HG03378 (cell line): ENCODE data around the gene RASSF4.

Source experiments
- ATAC-seq: cut with Tn5 transposase; IDR thresholded peaks from one replicate; pipeline ENCODE4 v1.9.1; 2021; ENCODE audit warnings: mild to moderate bottlenecking, moderate library complexity; ENCODE audit not compliant: unreplicated experiment

The RASSF4 gene

DNA sequence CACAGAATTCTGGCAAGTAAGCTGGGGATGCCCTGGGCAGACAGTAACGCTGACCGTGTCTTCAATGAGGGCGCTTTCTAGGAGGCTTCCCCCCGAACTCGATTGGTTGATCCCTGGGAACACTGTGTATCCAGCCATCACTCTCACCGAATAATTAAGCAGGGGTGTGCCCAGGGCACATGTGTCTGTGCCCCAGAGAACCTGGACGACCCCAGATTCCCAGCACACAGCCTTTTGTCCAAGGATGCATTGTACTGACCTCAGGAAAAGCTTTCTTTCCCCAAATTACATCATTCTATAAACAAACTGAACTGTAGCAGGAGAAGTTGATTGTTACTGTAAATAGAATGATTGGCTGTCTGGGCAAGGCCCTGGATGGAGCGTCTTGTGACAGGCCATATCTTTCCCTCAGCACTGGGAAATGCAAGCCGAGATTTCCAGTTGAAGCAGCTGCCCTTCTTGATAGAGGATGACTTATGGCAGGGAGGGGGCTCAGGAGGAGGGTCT lies 25.6 kb downstream of the RASSF4 start:
- no peak for ATAC-seq

DNA sequence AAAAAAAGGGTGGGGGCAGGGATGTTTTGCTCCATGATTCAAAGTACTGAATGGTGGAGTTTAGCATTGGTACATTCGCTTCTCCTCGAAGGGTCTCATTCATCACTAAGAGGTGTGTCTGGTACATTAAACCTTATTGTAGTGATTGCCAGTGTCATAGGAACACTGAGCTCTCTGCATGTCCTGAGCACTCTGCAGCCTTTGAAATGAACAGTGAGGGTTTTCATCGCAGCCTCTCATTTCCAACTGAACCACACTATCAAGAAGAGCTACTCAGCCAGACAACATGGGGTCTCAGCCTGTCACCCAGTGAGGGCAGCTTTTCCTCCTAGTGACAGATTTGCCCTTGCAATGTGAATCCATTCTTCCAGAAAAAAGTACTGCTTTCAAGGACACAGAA lies 26.6 kb downstream of the RASSF4 start:
- ATAC-seq = no peak

DNA sequence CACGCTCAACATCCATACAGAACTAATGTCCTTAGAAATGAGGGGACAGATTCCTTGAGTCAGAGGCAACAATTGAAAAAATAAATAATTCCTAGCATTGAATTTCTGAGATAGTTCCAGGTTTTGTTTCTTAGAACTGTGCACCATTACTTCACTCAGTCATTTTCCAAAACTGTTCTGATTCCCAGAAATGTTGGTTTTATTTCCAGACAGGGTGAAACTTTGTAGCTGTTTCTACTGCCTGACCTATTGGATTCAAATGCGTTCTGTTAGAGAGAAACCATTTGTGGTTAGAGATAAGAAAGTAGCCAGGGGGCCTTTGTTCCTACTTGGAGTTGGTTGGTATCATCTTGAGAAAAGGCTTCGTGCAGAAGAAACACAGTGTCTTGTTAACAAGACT lies 27.1 kb downstream of the RASSF4 start:
- ATAC-seq = no peak

GRCh38 chr10:44988957-44989585 lies 29.5 kb downstream of the RASSF4 start:
- ATAC-seq = no peak

DNA sequence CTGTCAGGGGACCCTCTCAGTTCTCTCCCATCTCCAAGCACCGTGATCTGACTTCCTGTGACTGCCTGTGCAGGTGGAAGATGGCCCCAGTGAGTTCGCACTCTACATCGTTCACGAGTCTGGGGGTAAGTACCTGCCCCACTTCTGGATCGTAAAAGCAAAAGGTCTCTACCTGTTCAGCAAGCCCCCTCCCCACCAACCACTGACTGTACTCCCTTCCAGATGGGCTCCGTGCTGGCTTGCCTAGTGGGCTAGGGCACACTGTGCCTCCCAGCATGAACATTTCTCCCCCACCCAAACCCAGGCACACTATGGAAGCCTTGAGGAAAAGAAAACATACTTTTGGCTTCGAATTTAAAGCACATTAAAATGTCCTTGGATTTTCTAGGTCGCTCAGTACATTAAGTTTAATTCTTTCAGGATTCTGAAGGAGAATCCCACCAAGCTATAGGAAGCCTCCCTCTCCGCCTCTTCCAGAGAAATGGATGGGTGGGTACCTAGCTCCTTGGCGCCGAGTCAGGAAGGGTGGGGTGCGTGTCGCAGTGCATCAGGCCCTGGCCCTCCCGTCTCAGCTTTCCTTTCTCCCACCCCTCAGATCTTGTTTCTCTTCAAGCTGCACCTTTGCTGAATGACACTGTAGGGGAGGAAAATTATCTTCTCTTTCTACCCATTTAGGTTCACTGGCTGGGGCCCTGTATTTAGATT lies 30.1 kb downstream of the RASSF4 start:
- ATAC-seq = no peak

- ATAC-seq = no peak
Measured at GRCh38 chr10:44990302-44990655, 30.7 kb downstream of the RASSF4 start.

DNA sequence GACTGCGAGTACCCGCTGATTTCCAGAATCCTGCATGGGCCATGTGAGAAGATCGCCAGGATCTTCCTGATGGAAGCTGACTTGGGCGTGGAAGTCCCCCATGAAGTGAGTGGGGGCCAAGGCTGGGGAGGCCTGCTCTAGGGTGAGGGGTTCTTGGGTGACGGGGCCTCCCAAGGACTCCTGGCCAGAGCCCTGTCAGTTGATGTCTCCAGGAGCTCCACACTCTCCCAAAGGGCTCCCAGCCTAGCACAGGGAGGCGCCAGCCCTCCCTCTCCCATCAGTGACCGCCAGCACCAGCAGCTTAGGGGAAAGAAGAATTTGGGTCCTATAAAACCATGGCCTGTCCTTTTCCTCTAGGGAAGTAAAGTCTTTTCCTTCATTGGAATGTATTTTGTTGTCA lies 31.4 kb downstream of the RASSF4 start:
- no peak for ATAC-seq

DNA sequence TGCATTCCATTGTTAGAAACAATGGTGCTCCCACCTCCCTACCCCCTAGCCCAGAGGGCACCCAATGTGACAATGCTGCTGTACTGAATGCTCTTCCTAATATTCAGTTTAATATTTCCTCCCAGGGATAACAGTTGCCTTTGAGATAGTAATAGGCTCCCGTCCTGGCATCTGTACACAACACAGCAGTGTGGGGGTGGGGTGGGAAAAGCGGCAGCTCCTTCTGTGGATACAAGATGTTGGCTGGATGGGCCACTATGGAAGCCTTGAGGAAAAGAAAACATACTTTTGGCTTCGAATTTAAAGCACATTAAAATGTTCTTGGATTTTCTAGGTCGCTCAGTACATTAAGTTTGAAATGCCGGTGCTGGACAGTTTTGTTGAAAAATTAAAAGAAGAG lies 32.0 kb downstream of the RASSF4 start:
- no peak for ATAC-seq

- ATAC-seq = no peak
Measured at GRCh38 chr10:44992070-44992731, 32.6 kb downstream of the RASSF4 start.

DNA sequence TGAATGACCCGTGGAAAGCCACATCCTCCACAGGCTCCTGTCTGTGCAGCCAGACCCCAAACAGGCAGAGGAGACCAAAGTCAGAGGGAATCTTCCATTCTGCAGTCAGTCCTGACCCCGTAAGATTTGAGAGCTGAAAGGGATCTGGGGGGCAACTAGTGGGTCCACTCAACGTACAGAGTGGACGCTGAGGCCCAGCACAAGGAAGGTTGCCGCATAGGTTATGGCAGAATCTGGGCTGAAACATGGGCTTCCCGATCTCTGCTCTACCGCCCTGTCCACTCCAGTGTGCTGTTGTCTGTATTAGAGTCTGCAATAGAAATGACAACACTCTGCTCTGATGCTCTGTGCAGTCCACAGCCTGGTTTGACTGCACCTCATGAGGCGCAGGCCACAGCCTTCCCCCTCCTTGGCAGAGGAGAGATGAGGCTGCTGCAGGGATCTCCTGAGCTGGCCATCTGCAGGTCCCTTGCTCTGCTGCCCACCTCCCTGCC lies 33.2 kb downstream of the RASSF4 start:
- no peak for ATAC-seq

DNA sequence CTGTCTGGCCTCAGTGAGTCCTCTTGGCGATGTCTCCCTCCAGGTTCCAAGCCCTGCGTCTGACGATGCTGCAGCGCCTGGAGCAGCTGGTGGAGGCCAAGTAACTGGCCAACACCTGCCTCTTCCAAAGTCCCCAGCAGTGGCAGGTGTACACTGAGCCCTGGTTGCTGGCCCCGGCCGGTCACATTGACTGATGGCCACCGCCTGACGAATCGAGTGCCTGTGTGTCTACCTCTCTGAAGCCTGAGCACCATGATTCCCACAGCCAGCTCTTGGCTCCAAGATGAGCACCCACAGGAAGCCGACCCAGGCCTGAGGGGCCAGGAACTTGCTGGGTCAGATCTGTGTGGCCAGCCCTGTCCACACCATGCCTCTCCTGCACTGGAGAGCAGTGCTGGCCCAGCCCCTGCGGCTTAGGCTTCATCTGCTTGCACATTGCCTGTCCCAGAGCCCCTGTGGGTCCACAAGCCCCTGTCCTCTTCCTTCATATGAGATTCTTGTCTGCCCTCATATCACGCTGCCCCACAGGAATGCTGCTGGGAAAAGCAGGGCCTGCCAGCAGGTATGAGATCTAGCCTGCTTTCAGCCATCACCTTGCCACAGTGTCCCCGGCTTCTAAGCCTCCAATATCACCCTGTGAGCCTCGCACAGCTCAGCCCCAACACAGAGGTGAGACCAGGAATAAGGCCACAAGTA lies 33.8 kb downstream of the RASSF4 start:
- ATAC-seq = no peak

GRCh38 chr10:44993922-44994751 lies 34.5 kb downstream of the RASSF4 start:
- no peak for ATAC-seq

GRCh38 chr10:44994752-44995530 lies 35.3 kb downstream of the RASSF4 start:
- ATAC-seq = no peak

DNA sequence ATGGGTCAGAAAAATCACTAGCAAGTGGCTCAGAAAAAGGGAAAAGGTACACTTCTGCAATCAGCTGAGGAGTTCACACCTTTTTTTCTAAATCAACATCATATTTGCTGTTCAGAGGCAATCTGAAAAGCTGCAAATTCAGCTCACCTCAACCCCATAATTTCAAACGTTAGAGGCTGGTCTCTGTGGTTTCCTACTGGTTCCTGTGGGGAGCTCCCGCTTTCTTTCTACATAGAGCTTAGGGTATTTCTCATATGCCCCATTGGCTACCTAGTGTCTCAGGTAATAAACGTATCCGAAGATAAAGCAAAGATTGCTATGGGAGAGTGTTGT lies 35.9 kb downstream of the RASSF4 start:
- ATAC-seq = no peak

DNA sequence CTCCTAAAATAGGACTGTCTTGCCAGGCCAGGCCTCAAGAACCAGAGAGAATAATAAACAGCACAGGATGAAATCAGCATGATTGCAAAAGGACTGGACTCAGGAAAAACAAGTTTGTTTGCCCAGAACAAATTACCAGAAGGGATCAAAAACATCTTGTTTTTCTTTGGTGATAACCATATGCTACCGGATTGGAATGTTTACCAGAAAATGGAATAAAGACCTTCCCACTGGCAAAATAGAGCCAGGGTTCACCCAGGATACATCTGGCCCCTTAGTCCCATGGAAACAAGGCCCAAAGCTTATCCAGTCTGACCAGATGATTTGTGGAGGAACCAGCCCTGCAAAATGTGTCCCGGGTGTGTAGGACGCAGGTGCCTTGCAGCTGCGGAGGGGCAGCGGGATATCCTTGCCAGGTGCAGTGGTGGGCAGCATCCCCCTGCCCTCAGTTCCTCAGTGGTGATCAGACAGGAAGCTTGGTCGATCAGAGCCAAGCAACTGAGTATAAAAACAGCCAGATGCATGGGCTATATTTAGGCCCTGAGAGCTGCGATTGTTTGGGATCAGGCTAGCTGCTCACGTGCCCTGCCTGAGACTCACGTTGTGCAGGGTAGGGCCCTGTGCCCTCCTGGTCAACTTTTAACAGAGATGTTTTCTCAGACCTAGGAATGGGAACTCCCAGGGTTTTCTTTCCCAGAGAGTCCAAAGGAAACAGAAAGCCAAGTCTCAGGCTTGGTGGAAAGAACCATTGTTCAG lies 36.5 kb downstream of the RASSF4 start:
- ATAC-seq = no peak

- no peak for ATAC-seq
Measured at GRCh38 chr10:44997105-44997748, 37.6 kb downstream of the RASSF4 start.

- no peak for ATAC-seq
Measured at GRCh38 chr10:44998146-44998631, 38.6 kb downstream of the RASSF4 start.

- ATAC-seq = no peak
Measured at GRCh38 chr10:45000138-45000751, 40.6 kb downstream of the RASSF4 start.
